Renal cortex interstitium (tissue), 15 donors: Measurements from ENCODE around the gene UBQLN2. TPM values are rescaled to one million over a fixed set of nuclear protein-coding genes. Genes with fewer than 3 reads are reported as not detected.
"Not testable (repeated sequence)": the region's sequence is repeated elsewhere in the genome, so short reads cannot be mapped to it uniquely, and the experiment has no call there.

Experiments used
- DNase-seq, 11 donors: peaks; one replicate each; pipeline ENCODE4 v3.0.0-alpha.2; 2013; ENCODE audit warnings: low read depth in 9 of 11, low spot score in 4 of 11; ENCODE audit errors: extremely low read depth in 1 of 11
- long read RNA-seq, 16 experiments: transcript quantifications; one replicate each; lab custom pipeline, GENCODE V29; 2026
- polyA plus RNA-seq, 3 donors: library from polyadenylated mRNA; unstranded; fragments of 120-200 nt; gene quantifications; one replicate each; pipeline ENCODE4 v1.2.1, GENCODE V29; 2013; ENCODE audit not compliant: insufficient read length in 3 of 3

The UBQLN2 gene
- polyA plus RNA-seq: 10 to 100 TPM; 39.4 to 46.0 (median 45.2) TPM
- long read RNA-seq, donor 1, full-length matches to known transcripts: 67 of 67 reads
- long read RNA-seq, donor 1, partial matches to known transcripts: 0 of 67 reads
- long read RNA-seq, donor 1, other reads (novel, unspliced or antisense): 0 of 67 reads
- long read RNA-seq, donor 2, full-length matches to known transcripts: 103 of 103 reads
- long read RNA-seq, donor 2, partial matches to known transcripts: 0 of 103 reads
- long read RNA-seq, donor 2, other reads (novel, unspliced or antisense): 0 of 103 reads
- long read RNA-seq, donor 3, full-length matches to known transcripts: 110 of 110 reads
- long read RNA-seq, donor 3, partial matches to known transcripts: 0 of 110 reads
- long read RNA-seq, donor 3, other reads (novel, unspliced or antisense): 0 of 110 reads
- long read RNA-seq, donor 4, full-length matches to known transcripts: 53 of 53 reads
- long read RNA-seq, donor 4, partial matches to known transcripts: 0 of 53 reads
- long read RNA-seq, donor 4, other reads (novel, unspliced or antisense): 0 of 53 reads
- long read RNA-seq, donor 5, full-length matches to known transcripts: 121 of 121 reads
- long read RNA-seq, donor 5, partial matches to known transcripts: 0 of 121 reads
- long read RNA-seq, donor 5, other reads (novel, unspliced or antisense): 0 of 121 reads
- long read RNA-seq, donor 6, full-length matches to known transcripts: 84 of 84 reads
- long read RNA-seq, donor 6, partial matches to known transcripts: 0 of 84 reads
- long read RNA-seq, donor 6, other reads (novel, unspliced or antisense): 0 of 84 reads
- long read RNA-seq, donor 7, full-length matches to known transcripts: 107 of 107 reads
- long read RNA-seq, donor 7, partial matches to known transcripts: 0 of 107 reads
- long read RNA-seq, donor 7, other reads (novel, unspliced or antisense): 0 of 107 reads
- long read RNA-seq, donor 8, full-length matches to known transcripts: 108 of 108 reads
- long read RNA-seq, donor 8, partial matches to known transcripts: 0 of 108 reads
- long read RNA-seq, donor 8, other reads (novel, unspliced or antisense): 0 of 108 reads
- long read RNA-seq, donor 9, full-length matches to known transcripts: 65 of 65 reads
- long read RNA-seq, donor 9, partial matches to known transcripts: 0 of 65 reads
- long read RNA-seq, donor 9, other reads (novel, unspliced or antisense): 0 of 65 reads
- long read RNA-seq, donor 10, full-length matches to known transcripts: 102 of 102 reads
- long read RNA-seq, donor 10, partial matches to known transcripts: 0 of 102 reads
- long read RNA-seq, donor 10, other reads (novel, unspliced or antisense): 0 of 102 reads
- long read RNA-seq, donor 11, full-length matches to known transcripts: 67 of 67 reads
- long read RNA-seq, donor 11, partial matches to known transcripts: 0 of 67 reads
- long read RNA-seq, donor 11, other reads (novel, unspliced or antisense): 0 of 67 reads
- long read RNA-seq, donor 12, full-length matches to known transcripts: 16 of 16 reads
- long read RNA-seq, donor 12, partial matches to known transcripts: 0 of 16 reads
- long read RNA-seq, donor 12, other reads (novel, unspliced or antisense): 0 of 16 reads
- long read RNA-seq, donor 13, full-length matches to known transcripts: 137 of 137 reads
- long read RNA-seq, donor 13, partial matches to known transcripts: 0 of 137 reads
- long read RNA-seq, donor 13, other reads (novel, unspliced or antisense): 0 of 137 reads
- long read RNA-seq, donor 14, full-length matches to known transcripts: 52 of 52 reads
- long read RNA-seq, donor 14, partial matches to known transcripts: 0 of 52 reads
- long read RNA-seq, donor 14, other reads (novel, unspliced or antisense): 0 of 52 reads
- long read RNA-seq, donor 15, full-length matches to known transcripts: 52 of 52 reads
- long read RNA-seq, donor 15, partial matches to known transcripts: 0 of 52 reads
- long read RNA-seq, donor 15, other reads (novel, unspliced or antisense): 0 of 52 reads
- long read RNA-seq, donor 16, full-length matches to known transcripts: 213 of 213 reads
- long read RNA-seq, donor 16, partial matches to known transcripts: 0 of 213 reads
- long read RNA-seq, donor 16, other reads (novel, unspliced or antisense): 0 of 213 reads

- DNase-seq: peak in 9 of 11 donors; percentile 42 to 74 (median 66)
These were observed at the start of gene UBQLN2 for GRCh38 chrX:56563231-56564161. UBQLN2 (plus strand) TSS chrX:56563627; CDS start chrX:56563874, 247 bp downstream.

GRCh38 chrX:56519642-56520041, 43.8 kb upstream of the UBQLN2 start:
- no peak for DNase-seq

DNA sequence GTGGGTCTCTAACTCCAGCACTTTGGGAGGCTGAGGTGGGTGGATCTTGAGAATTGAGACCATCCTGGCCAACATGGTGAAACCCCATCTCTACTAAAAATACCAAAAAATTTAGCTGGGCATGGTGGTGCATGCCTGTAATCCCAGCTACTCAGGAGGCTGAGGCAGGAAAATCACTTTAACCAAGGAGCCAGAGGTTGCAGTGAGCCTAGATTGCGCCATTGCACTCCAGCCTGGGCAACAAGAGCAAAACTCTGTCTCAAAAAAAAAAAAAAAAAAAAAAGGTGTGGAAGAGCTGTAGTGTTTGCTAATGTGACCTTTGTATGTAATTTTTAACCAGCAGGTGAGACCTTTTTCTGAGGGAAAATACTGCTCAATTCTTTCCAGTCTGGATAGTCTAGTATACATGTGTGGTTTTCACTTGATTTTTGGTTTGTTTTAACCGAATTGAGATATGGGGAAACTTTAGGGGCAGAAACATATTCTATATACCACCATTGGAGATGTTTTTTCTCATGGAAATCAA, 33.9 kb upstream of the UBQLN2 start:
- not testable (repeated sequence) for DNase-seq

- no peak for DNase-seq
These were observed 33.4 kb upstream of the UBQLN2 start for GRCh38 chrX:56530011-56530410.

- DNase-seq: no peak
These were observed 12.8 kb upstream of the UBQLN2 start for GRCh38 chrX:56550667-56551066.

DNA sequence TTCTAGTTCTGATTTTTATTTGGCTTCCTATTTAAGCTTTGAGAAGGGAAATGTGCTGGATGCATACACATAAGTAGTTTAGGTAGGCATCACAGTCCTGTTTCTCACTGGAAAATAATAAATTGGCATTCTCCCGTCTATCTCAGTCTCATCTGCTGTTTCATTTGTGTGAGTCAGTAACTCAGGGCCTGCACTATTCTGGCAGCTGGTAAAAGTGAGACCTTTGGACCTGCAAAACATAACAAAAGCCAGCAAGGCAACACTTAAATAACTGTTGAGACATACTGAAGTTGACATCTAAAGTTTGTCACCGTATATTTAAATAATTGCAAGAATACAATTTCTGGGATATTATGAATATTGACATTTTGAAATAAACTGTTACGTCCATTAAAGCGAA, 8.6 kb upstream of the UBQLN2 start:
- DNase-seq: no peak

DNA sequence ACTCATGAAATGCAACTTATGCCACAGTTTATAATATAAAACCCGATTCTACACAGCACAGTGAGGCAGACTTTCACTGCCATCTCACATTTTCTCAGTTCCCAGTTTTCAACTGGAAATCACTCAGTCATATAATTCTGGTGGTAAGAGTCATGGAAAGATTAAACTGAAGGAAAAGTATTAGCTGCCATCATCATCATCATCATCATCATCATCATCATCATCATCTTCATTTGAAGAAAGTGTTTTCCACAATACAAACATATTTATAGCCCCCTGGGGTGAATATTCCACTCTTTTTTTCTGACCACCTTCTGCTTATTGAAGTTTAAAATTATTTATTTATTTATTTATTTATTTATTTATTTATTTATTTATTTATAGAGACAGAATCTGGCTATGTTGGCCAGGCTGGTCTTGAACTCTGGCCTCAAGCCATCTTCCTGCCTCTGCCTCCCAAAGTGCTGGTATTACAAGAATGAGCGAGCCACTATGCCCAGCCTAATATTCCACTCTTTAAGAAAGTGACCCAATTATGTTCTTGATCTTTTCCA, 6.0 kb upstream of the UBQLN2 start:
- no peak for DNase-seq

- peak in 3 of 11 donors; percentile 9 to 13 (median 12) for DNase-seq
These were observed 898 bp downstream of the UBQLN2 start for GRCh38 chrX:56564164-56564885.

DNA sequence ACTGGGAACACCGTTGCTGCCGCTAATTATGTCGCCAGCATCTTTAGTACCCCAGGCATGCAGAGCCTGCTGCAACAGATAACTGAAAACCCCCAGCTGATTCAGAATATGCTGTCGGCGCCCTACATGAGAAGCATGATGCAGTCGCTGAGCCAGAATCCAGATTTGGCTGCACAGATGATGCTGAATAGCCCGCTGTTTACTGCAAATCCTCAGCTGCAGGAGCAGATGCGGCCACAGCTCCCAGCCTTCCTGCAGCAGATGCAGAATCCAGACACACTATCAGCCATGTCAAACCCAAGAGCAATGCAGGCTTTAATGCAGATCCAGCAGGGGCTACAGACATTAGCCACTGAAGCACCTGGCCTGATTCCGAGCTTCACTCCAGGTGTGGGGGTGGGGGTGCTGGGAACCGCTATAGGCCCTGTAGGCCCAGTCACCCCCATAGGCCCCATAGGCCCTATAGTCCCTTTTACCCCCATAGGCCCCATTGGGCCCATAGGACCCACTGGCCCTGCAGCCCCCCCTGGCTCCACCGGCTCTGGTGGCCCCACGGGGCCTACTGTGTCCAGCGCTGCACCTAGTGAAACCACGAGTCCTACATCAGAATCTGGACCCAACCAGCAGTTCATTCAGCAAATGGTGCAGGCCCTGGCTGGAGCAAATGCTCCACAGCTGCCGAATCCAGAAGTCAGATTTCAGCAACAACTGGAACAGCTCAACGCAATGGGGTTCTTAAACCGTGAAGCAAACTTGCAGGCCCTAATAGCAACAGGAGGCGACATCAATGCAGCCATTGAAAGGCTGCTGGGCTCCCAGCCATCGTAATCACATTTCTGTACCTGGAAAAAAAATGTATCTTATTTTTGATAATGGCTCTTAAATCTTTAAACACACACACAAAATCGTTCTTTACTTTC, 1.8 kb downstream of the UBQLN2 start:
- peak in 1 of 11 donors; percentile 11 for DNase-seq

GRCh38 chrX:56569378-56570057, 6.1 kb downstream of the UBQLN2 start:
- DNase-seq: no peak

DNA sequence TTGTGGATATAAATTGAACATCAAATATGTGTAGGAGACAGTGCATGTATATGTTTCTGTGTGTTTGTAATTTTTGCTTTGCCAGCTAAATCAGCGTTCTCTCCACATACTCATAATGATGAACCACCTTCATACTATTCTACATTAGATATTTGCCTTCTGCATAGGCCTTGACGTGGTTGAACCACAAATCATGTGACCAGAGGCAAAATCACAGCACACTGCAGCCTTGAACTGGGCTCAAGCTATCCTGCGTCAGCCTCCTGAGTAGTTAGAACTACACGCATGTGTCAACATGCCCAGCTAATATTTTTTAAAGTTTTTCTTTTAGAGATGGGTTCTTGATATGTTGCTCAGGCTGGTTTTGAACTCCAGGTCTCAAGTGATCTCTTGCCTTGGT, 9.5 kb downstream of the UBQLN2 start:
- no peak for DNase-seq

DNA sequence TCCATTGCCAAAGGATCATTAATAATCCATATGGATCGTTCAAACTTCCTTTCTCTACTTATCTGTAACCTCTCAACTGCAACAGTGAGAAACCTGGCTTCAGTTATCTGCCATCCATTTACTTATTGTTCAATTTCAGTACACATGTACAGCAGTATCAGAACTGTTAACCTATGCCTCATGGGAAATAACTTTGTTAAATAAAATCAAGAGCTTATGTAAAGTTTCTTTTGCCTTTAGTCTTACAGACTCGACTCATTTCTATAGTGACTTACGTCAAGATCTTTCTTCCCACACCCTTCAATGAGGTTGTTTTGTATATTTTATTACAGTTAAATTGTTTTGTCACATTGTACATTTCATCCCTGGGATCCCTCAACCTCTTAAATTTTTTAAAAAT, 11.4 kb downstream of the UBQLN2 start:
- DNase-seq: no peak

DNA sequence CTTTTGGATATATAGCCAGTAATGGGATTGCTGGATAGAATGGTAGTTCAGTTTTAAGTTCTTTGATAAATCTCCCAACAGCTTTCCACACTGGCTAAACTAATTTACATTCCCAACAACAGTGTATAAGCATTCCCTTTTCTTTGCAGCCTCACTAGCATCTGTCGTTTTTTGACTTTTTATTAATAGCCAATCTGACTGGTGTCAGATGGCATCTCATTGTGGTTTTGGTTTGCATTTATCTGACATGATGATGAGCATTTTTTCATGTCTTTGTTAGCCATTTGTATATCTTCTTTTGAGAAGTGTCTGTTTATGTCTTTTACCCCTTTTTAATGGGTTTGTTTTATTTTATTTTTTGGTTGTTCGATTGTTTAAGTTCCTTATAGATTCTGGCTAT, 13.3 kb downstream of the UBQLN2 start:
- no peak for DNase-seq
